Measurements from ENCODE around the gene CDCA5. TPM values are rescaled to one million over a fixed set of nuclear protein-coding genes. Genes with fewer than 3 reads are reported as not detected.

CDCA5 gene
- polyA plus RNA-seq, 2 of the 4 experiments (the other 2 are of a cell fraction): 30.9 to 46.0 TPM

DNA sequence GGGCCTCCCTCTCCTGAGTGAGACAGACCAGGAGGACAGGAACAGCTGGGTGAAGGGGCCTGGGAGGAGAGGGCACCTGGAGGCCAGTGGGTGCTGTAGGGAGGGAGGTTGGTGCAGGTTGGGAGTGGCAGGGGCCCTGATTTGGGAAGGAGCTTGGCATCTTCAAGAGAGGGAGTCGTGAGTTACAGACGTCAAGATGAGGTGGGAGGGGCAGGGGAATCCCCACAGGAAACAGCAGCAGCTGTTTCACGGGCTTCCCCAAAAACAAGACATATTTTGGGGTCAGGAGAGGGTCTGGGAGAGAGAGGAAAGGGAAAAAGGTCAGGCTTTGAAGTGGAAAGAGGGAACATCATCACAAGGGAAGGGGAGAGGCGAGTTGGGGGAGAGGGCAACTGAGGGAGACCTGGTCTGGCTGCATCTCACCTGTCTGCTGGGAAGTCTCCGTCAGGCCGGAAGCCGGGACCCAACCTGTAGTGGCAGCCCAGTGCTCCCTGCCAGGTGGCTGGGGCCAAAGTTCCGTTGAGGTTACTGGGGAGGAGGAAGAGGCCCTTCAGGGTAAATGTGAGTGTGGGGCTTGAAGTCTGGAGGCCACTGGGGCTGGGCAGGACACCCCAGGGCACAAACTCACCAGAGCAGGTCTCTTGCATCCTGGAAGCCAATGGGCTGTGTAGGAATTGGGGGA is 29.9 kb downstream of the CDCA5 start:
- no peak overlapping the region for H3K4me2 ChIP-seq
- H3K4me1 ChIP-seq: no peaks in the 10 kb centered on the region
- no peak for FAIRE-seq
- H3K27ac ChIP-seq: no peak overlapping the region
- no peaks in the 10 kb centered on the region for H3K9me3 ChIP-seq
- POLR2A ChIA-PET: no interaction called here
- TF ChIP-seq HEYL (CRISPR knock-in tag; IDR thresholded peaks at IDR 0.05) (no peak), NFE2L2 (conservative IDR thresholded peaks at IDR 0.05; ENCODE audit: low read length) (no peak), GATA3 (IDR thresholded peaks at IDR 0.05; ENCODE audit: borderline replicate concordance) (no peak), REST (IDR thresholded peaks at IDR 0.05) (no peak), RARB (CRISPR knock-in tag; IDR thresholded peaks at IDR 0.05) (no peak), EP300 (IDR thresholded peaks at IDR 0.05) (no peak)
- no peak for DNase-seq (ENCODE audit: low read depth in 1 of 2, low spot score in 1 of 2)
- H3K4me3 ChIP-seq: no peak overlapping the region
- 0 out of 6 replicates have a peak, but pooled peaks of 1 of the 2 experiments have one; percentile 27 for ATAC-seq
- CTCF ChIA-PET: interaction anchor here (1.0 to 1.3 kb wide), 3 partner anchors 13 to 57 kb away, joined by 3 to 5 read pairs (median 3); partner anchors contain the start of genes BATF2 and SAC3D1
- WGBS (ENCODE audit: missing lambda C conversion rate): 54% methylated on average over 8 of the region's 8 CpGs

- H3K27ac ChIP-seq: no peak overlapping the region
- H3K4me2 ChIP-seq: no peak overlapping the region
- no peak for DNase-seq (ENCODE audit: low read depth in 1 of 2, low spot score in 1 of 2)
- CTCF ChIA-PET: interaction anchor here (0.6 to 1.0 kb wide), 4 partner anchors 26 to 253 kb away, joined by 3 to 4 read pairs (median 3); partner anchors contain the start of gene ARL2
- 83% methylated on average over 9 of the region's 9 CpGs for WGBS (ENCODE audit: missing lambda C conversion rate)
- no peaks in the 10 kb centered on the region for H3K9me3 ChIP-seq
- FAIRE-seq: no peak
- no peak overlapping the region for H3K4me3 ChIP-seq
- ATAC-seq: no peak
- POLR2A ChIA-PET: no interaction called here
- no peaks in the 10 kb centered on the region for H3K4me1 ChIP-seq
- TF ChIP-seq, protein P1, sequence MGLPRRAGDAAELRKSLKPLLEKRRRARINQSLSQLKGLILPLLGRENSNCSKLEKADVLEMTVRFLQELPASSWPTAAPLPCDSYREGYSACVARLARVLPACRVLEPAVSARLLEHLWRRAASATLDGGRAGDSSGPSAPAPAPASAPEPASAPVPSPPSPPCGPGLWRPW (IDR thresholded peaks at IDR 0.05): no peak
- no peak for TF ChIP-seq EP300 (IDR thresholded peaks at IDR 0.05)
Observed at GRCh38 chr11:65051398-65051858, 32.4 kb downstream of the CDCA5 start.

GRCh38 chr11:65047581-65048422 is 36.0 kb downstream of the CDCA5 start:
- no peak overlapping the region for H3K27ac ChIP-seq
- ChIA-PET POLR2A (no interaction called here), CTCF (interaction anchor here (0.9 to 2.1 kb wide), 5 partner anchors 10 to 33 kb away, joined by 3 to 8 read pairs (median 3); partner anchors contain the start of genes ARL2 and NAALADL1)
- H3K4me3 ChIP-seq: no peak overlapping the region
- ATAC-seq (no peak), DNase-seq (ENCODE audit: low read depth in 1 of 2, low spot score in 1 of 2) (no peak), FAIRE-seq (no peak)
- WGBS (ENCODE audit: missing lambda C conversion rate): 93% methylated on average over 40 of the region's 56 CpGs
- peaks cover 11% of the 10 kb centered on the region for H3K4me1 ChIP-seq
- H3K4me2 ChIP-seq: no peak overlapping the region
- H3K9me3 ChIP-seq: no peaks in the 10 kb centered on the region
- TF ChIP-seq MAFK (IDR thresholded peaks at IDR 0.05; ENCODE audit: partially characterized antibody): no peak
- TF ChIP-seq, protein P2, sequence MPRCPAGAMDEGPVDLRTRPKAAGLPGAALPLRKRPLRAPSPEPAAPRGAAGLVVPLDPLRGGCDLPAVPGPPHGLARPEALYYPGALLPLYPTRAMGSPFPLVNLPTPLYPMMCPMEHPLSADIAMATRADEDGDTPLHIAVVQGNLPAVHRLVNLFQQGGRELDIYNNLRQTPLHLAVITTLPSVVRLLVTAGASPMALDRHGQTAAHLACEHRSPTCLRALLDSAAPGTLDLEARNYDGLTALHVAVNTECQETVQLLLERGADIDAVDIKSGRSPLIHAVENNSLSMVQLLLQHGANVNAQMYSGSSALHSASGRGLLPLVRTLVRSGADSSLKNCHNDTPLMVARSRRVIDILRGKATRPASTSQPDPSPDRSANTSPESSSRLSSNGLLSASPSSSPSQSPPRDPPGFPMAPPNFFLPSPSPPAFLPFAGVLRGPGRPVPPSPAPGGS (IDR thresholded peaks at IDR 0.05): no peak
- TF ChIP-seq CEBPB (IDR thresholded peaks at IDR 0.05): no peak
- no peak for TF ChIP-seq SREBF2 (IDR thresholded peaks at IDR 0.05)
- TF ChIP-seq KDM5A (IDR thresholded peaks at IDR 0.05): no peak
- TF ChIP-seq EP300 (IDR thresholded peaks at IDR 0.05): no peak
- no peak for TF ChIP-seq ZC3H11A (IDR thresholded peaks at IDR 0.05)
- TF ChIP-seq, protein P3, sequence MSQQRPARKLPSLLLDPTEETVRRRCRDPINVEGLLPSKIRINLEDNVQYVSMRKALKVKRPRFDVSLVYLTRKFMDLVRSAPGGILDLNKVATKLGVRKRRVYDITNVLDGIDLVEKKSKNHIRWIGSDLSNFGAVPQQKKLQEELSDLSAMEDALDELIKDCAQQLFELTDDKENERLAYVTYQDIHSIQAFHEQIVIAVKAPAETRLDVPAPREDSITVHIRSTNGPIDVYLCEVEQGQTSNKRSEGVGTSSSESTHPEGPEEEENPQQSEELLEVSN (IDR thresholded peaks at IDR 0.05; ENCODE audit: borderline replicate concordance, low read depth): no peak
- TF ChIP-seq HEYL (CRISPR knock-in tag; IDR thresholded peaks at IDR 0.05): no peak
- TF ChIP-seq PBX3 (IDR thresholded peaks at IDR 0.05): no peak
- TF ChIP-seq POLR2A (IDR thresholded peaks at IDR 0.05; ENCODE audit: low read length): no peak
- TF ChIP-seq MAZ (IDR thresholded peaks at IDR 0.05; ENCODE audit: borderline replicate concordance, low read depth, low read length): no peak
- TF ChIP-seq NFE2L2 (conservative IDR thresholded peaks at IDR 0.05; ENCODE audit: low read length): no peak
- TF ChIP-seq, protein P4, sequence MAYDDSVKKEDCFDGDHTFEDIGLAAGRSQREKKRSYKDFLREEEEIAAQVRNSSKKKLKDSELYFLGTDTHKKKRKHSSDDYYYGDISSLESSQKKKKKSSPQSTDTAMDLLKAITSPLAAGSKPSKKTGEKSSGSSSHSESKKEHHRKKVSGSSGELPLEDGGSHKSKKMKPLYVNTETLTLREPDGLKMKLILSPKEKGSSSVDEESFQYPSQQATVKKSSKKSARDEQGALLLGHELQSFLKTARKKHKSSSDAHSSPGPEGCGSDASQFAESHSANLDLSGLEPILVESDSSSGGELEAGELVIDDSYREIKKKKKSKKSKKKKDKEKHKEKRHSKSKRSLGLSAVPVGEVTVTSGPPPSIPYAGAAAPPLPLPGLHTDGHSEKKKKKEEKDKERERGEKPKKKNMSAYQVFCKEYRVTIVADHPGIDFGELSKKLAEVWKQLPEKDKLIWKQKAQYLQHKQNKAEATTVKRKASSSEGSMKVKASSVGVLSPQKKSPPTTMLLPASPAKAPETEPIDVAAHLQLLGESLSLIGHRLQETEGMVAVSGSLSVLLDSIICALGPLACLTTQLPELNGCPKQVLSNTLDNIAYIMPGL (CRISPR knock-in tag; IDR thresholded peaks at IDR 0.05; ENCODE audit: borderline replicate concordance): no peak
- no peak for TF ChIP-seq ESRRA (IDR thresholded peaks at IDR 0.05; ENCODE audit: borderline replicate concordance, low read length)
- no peak for TF ChIP-seq RAD21 (conservative IDR thresholded peaks at IDR 0.05 in 1 of 2, IDR thresholded peaks at IDR 0.05 in 1 of 2)
- no peak for TF ChIP-seq PHF8 (IDR thresholded peaks at IDR 0.05; ENCODE audit: borderline replicate concordance, low read depth)
- TF ChIP-seq ZSCAN20 (CRISPR knock-in tag; IDR thresholded peaks at IDR 0.05): no peak
